GM18508 (cell line): ENCODE data around the gene ARMC2.
A peak's percentile ranks its signal among the peaks of the same experiment; 100 is the strongest.
"Not testable (repeated sequence)": the region's sequence is repeated elsewhere in the genome, so short reads cannot be mapped to it uniquely, and the experiment has no call there.

ENCODE experiments used
- ATAC-seq: cut with Tn5 transposase; IDR thresholded peaks from one replicate; pipeline ENCODE4 v1.9.1; 2021; ENCODE audit warnings: moderate number of reproducible peaks; ENCODE audit not compliant: insufficient read depth, unreplicated experiment

The ARMC2 gene

DNA sequence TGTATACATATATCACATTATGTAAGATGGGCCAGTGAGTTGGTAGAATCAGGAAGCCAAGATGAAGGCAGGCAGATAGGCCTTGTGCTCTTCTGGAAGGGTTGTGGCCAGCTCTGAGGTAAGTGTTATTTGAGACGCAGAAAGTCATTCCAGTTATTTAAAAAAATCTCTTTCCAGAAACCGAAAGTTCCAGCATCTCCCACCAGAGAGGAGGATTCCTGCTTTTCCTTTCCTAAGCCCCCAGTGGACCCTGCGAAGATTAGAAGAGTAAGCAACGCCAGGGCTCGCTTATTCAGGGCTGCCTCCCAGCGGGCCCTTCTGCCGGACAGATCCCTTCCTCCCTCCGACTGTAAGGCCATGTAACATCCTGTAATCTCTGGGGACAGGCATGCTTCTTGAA lies 20.4 kb downstream of the ARMC2 start:
- ATAC-seq, result no peak

DNA sequence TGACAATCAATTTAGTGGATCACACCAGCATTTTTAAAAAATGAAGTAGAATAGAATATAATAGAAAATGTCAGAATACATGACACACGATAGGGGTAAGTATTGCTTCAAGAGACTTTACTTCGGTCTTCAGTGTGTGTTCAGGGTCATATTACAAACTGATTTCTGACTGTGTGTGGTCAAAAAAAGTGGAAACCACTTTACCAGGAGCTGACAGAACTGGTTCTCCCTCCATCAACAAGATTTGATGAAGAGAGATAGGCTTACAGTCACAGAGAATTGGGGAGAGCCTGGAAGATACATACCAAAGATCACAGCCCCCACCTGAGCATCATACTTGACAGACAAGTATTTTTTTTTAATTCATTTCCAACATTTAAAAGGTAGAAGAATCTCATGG lies 21.7 kb downstream of the ARMC2 start:
- no peak for ATAC-seq

DNA sequence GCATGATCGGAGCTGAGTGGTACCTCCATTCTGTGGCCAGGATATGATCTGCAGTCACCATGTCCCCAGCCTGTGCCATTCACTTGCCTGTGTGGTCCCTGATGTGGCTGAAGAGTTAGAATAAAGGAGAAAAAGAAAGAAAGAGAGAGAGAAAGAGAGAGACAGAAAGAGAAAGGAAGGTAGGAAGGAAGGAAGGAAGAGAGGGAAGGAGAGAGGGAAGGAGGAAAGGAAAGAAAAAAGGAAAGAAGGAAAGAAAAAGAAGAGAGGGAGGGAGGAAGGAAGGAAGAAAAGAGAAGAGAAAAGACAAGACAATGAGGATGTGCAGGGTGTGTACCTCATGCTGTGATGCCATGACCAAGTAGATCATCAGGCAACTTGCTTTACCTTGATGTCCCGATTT lies 22.1 kb downstream of the ARMC2 start:
- ATAC-seq, result no peak

DNA sequence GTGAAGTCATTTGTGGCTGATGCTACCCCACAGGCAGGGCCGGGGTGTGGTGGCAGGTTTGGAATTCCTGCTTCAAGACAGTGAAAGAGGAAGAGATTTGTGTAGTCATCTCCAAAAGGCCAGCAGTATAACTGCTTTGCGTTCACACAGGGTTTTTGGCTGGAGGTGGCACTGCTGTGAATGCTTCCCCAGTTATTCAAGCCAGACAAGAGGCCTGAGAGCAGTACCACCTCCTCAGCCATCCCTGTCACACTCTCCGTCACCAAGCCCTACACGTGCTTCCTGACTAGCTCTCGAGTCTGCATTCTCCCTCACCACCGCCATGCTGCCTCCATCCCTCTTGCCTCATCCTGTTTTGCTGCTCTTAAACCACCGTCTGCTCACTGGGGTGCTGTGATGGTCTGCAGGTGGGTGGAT lies 23.9 kb downstream of the ARMC2 start:
- no peak for ATAC-seq

DNA sequence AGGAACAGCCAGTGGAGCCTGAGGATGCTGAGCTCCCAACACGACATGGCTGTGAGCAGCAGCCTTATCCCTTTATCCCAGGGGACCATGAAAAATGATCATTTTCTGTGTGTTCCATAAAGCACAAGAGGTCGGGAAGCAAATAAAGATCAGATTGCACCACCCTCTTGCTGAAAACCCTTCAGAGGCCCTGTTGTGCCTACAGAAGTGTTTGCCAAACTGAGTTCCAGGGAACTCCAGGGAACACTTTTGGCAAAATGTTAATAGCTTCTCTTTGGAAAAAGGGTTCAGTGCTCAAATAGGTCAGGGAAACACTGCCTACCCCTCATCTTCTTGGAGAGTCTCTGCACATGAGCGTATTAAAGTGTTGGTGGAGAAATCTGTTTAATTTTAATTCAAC lies 24.4 kb downstream of the ARMC2 start:
- no peak for ATAC-seq

DNA sequence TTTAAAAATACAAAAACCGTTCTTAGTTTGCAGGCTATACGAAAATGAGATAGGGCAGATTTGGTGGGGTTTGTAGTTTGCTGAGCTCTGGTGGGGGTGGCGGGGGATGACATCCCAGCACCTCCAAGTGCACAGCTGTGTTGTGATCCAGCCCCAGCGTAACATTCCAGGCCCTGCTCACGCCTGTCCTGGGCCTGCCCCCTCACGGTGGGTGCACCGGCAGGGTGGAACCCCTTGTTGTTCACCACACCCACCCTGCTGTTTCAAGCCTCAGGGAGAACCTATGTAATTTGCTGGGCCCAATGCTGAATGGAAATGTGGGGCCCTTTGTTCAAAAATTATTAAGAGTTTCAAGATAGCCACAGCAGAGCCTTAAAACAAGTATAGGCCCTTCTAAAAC lies 25.0 kb downstream of the ARMC2 start:
- no peak for ATAC-seq

DNA sequence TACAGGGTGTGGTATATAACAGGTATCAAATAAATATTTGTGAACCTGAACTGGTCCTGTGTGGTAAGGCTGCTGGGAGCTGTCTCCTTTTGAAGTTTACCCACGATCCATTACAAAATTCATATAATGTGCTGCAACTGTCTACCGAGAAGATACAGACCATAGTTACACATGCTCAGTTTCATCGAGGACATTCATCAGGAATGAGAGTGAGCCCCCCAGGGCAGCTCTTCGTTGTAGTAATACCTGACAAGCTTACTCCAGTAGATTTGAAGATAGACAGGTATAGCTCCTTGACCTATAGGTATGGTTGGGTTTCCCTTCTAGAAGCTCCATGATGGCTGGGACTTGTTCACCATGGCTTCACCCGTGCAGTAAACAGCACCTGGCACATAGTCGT lies 25.7 kb downstream of the ARMC2 start:
- ATAC-seq, result no peak

DNA sequence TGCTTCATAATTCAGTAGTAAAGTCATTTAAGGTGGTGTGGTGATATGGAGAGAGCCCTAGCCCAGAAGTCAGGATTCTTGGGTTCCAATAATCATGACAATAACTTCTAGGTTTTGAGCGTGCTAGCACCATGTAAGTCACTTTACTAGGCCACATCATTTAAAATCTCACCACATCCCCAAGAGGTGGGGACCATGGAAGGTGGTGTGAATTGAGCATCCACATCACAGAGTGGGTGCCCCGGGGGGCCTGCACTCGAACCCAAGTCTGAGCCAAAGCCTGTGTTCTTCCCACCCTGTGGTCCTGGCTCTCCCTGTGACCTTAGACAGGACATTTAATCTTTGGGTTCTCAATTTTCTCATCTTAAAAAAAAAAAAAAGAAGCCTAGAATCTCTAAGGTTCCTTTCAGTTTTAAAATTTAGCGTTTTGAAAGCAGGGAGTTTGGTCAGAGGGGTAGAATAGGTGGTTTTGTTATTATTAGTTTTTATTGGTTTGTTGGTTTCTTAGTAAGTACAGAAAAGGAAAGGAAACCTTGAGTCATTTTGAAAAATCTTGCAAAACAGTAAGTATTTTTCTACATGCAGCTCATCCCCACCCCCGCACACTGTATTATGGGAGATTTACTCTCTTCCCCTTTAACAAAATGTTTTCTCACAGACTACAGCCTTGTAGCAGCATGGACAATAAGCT lies 26.4 kb downstream of the ARMC2 start:
- ATAC-seq, result peak; percentile 84

DNA sequence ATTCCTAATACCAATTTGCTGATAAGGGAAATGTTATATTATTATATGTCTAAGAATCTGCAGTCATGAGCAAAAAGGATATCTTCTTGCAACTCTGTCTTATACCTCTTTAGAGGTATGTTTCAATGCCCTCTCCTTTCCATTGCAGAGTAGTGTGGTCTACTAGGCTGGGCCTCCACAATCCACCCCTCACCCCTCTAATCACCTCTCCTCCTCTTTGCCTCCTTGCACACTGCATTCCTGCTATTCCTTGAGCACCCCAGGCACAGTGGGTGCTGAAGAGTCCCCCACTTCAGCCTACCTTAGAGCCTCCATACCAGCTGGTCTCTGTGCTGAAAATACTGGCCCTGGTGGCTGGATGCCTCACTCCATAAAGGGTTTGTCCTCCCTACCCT lies 26.9 kb downstream of the ARMC2 start:
- peak; percentile 17 for ATAC-seq

DNA sequence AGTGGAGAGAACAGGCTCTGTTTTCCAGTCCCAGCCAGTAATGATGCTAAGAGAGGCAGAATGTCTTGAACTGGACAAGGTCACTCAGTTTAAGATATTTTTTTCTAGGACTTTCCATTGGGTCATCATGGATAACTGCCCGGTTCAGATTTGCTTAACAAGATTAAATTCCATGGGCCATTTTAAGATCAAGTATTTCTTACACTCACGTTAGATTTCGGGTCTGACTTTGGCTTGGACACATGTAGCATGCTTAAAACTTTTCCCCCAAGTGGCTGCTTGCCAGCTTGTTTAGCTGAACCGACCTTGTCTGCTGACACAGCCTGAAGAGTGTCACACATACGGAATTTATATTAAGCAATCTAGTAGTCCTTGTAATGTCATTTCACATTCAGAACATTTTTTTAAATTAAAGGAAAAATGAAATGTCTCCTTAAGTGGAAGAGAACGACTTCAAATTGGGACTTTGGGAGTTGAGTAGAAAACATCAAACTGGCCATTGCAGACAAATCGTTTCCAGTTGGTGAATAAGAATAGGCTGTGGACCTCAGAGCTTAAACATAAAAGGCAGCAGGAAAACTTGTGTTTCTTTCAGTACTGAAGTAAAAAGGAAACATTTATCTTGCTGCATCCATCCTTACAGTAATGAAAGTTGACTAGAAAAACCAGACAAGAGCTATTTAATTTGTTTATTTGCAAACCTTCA lies 29.0 kb downstream of the ARMC2 start:
- ATAC-seq, result no peak

DNA sequence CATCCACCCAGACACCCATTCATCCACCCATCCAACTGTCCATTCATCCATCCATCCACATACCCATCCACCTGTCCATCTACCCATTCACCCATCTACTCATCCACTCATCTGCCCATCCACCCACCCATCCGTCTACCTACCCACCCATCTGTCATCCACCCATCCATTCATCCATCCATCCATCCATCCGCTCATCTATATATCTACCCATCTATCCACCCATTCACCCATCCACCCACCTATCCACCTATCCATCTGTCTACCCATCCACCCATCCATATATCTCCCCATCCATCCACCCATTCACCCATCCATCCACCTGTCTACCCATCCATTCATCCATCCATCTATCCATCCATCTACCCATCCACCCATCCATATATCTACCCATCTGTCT lies 30.7 kb downstream of the ARMC2 start:
- no peak for ATAC-seq

DNA sequence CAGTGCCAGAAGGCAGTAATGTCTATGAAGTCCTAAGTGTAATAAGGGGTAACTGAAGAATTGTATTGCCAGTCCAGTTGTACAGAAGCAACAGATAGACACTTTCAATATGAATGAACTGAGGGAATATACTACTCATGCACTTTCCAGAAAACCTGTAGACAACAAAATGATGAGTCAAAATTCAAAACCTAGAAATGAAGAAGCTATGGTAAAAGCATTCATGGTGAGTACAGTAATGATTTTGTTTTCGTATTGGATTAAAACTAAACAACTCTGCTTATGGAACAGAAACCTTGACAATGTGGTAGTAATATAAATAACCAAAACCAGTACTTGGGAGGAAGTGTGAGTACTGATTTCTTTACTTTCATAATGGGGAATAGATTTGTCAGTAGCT lies 35.0 kb downstream of the ARMC2 start:
- peak; percentile 70 for ATAC-seq

DNA sequence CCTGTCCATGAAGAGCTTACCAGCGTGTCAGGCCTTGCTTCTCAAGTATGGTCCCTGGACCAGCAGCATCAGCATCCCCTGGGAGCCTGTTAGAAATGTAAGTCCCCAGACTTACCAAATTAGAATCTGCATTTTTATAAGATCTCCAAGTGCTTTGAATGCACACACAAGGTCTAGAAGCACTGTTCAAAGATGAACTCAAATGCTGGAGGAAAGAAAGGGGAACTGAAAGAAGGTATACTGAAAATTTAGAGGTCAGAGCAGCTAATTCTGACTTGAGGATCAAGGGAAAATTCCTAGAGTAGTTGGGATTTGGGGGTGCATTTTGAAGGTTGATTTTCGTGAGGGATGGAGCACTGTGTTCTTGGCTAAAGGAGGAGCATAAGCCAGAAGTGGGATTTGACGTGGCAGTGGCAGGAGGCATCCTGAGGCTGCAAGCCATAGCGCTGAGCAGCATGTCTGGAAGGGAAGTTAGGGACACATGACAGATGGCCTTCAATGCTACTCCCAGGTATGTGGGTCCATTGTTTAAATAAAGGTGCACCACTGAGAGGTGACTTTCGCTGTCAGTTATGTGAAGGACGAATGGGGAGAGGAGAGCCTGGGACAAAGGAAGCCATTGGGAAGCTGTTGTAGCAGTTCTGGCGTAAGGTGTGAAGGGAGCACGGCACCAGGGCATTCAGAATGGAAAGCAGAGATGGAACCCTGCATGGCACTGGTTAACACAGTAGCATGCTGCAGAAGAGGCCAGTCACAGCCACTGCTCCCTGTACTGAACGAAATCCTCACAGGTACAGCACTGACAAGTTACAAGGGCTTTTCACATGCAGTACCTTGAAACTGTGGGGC lies 36.2 kb downstream of the ARMC2 start:
- no peak for ATAC-seq

DNA sequence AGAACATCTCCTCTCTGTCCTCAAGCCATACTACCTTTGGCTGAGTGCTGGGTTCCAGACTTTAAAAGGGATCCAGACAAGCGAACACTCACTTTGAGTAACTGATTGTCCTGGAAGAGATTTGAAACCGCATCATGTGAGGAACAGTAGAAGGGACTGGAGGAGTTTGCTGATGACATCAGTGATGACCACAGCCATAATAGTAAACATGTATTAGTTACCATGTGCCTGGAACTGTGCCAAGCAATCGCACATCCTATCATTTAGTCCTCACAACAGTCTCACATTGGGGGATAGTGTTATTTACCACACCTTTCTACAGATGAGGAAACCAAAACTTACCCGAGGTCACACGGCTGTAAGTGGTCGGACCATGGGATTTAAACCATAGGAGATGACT lies 39.8 kb downstream of the ARMC2 start:
- no peak for ATAC-seq

DNA sequence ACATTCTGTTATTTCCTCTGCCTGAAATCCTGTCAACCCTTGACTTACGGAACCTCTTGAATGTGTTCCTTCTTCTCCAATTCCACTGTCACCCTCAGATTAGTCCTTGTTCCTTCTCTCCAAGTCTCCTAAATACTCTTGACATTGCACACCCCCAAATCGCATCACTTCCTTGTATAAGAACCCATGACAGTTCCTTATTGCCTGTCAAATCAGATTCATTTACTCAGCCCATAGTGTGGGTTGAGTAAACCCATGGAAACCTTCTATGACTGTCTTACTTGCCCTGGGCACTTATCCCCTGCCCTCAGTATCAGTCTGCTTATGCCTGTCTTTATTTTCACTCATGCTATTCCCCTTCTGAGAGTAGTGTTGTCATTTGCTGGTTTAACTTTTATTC lies 40.5 kb downstream of the ARMC2 start:
- no peak for ATAC-seq

DNA sequence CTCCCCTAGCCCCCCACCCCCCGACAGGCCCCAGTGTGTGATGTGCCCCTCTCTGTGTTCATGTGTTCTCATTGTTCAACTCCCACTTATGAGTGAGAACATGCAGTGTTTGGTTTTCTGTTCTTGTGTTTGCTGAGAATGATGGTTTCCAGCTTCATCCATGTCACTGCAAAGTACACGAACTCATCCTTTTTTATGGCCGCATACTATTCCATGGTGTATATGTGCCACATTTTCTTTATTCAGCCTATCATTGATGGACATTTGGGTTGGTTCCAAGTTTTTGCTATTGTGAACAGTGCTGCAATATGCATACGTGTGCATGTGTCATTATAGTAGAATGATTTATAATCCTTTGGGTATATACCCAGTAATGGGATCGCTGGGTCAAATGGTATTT lies 42.7 kb downstream of the ARMC2 start:
- ATAC-seq, result not testable (repeated sequence)

DNA sequence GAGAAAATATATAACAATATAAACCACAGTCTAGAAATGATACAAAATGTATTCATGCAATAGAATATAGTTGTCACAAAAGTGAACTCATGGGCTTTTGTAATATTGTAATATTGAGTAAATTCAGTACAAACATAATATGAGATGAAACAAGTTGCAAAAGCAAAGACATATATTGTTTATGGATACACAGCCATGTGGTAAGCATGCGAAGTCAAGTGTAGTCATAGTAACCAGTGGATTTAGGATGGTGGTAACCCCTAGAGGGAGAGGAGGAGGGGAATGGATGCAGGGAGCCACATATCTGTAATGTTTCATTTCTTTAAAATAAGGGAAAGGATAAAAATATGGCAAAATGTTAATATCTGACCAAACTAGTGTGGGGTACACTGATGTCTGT lies 47.3 kb downstream of the ARMC2 start:
- no peak for ATAC-seq

DNA sequence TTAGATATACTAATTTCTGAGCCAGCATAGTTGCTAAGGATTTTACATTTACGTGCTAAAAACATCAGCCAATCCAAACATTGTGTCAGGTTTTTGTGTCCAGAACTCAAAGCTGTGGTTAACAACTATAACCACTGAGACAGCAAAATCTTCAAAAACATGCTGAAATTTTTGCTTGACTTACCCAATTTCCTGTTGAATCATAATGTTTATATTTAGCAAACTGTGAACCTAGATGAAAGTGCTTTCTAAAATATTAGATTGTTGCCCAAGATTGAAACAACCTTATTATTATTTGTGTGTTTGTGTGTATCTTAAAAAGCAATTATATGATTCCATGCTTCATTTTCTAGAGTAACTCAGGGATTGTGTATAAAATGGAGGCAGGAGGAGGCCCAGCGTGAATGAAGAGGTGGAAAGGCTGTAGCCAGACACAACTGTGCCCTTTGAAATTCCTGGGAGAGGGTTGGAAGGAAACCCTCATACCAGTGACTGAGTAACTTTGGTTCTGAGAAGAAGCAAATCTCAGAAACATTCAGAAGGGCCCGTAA lies 48.0 kb downstream of the ARMC2 start:
- ATAC-seq, result no peak

DNA sequence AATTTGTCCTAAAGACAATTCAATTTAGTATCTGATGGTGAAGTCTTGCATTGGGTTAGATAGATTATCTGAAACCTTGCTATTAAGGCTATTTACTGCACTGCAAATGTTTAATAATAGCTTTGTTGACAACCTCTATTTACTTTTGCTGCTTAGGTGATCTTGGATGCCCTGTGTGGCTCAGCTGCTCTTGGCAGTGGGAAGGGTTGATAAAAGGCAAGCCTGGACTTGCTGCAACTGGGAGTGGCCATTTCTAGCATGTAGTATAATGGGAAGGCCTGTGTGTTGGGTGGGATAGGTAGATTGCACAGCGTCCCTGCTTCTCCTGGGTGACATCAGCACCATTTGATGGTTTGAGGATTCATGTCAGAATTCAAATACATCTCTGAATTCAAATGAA lies 49.1 kb downstream of the ARMC2 start:
- no peak for ATAC-seq

DNA sequence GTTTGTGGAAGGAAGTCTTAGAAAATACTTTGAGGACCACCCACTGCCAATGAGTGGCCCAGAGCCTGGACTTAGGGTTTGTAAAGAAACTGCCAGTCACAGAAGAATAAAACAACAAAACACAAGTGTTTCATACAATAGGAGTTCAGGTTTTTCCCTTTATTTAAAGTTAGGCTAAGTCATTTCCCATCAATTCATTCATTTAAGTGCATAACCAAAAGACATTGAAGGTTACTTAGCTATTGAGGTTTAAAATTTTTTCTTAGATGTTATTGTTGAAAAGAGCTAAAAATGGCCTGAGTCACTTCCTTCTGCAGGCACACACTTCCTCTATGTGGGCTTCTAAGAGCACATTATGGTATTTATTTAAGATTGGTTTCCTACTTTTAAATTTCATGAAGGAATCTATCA lies 54.2 kb downstream of the ARMC2 start:
- ATAC-seq, result no peak

DNA sequence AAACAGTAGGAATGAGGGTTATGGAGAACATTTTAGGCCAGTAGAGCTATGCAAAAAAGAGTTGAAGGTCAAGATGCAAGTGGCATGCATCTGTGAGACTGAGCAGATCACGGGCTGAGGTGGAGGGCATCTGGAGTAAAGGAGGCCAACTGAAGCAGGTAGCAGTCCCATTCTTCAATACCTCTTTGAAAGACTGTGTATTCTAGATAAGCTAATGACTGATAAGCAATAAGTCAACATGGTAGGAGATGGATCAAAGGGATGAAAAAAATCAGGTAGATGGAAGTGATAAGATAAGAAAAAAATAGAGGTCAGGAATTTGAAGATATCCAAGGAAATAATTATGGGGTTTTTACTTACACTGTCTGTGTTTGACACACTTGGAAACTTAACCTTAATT lies 55.6 kb downstream of the ARMC2 start:
- ATAC-seq, result no peak
